GM20000 (cell line): ENCODE results near the gene LIAS.
"Not testable (repeated sequence)": the region's sequence is repeated elsewhere in the genome, so short reads cannot be mapped to it uniquely, and the experiment has no call there.

ENCODE experiments used
- DNase-seq: peaks from one replicate; pipeline ENCODE4 v3.0.0; 2012; ENCODE audit warnings: low spot score
- CTCF ChIP-seq: IDR thresholded peaks from 2 replicates; pipeline ENCODE4 v1.5.1; 2012; ENCODE audit warnings: mild to moderate bottlenecking, control low read depth; ENCODE audit errors: extremely low read depth, missing control alignments

The LIAS gene

GRCh38 chr4:39458505-39459300 is at the start of gene LIAS, which contains the start of gene RPL9:
LIAS (plus strand) TSS chr4:39459056; CDS start chr4:39459118, 62 bp downstream.
RPL9 (minus strand) TSS chr4:39458922; CDS start chr4:39458439, 483 bp downstream.
- no peak for TF ChIP-seq CTCF
- DNase-seq = peak; percentile 93

- DNase-seq = no peak
- TF ChIP-seq CTCF = no peak
These were observed 48.4 kb upstream of the LIAS start for GRCh38 chr4:39410415-39410814.

GRCh38 chr4:39411561-39411960 is 47.3 kb upstream of the LIAS start:
- not testable (repeated sequence) for DNase-seq

GRCh38 chr4:39415678-39416283 is 43.1 kb upstream of the LIAS start:
- TF ChIP-seq CTCF = no peak
- DNase-seq = no peak

- TF ChIP-seq CTCF = no peak
- DNase-seq = no peak
These were observed 36.6 kb upstream of the LIAS start for GRCh38 chr4:39422247-39422646.

GRCh38 chr4:39425297-39425696 is 33.6 kb upstream of the LIAS start:
- not testable (repeated sequence) for DNase-seq

GRCh38 chr4:39426728-39427127 is 32.1 kb upstream of the LIAS start:
- no peak for DNase-seq
- TF ChIP-seq CTCF = no peak

GRCh38 chr4:39427520-39428114 is 31.2 kb upstream of the LIAS start:
- TF ChIP-seq CTCF = no peak
- DNase-seq = no peak
